ENCODE results near the gene LTBP2.

DNA sequence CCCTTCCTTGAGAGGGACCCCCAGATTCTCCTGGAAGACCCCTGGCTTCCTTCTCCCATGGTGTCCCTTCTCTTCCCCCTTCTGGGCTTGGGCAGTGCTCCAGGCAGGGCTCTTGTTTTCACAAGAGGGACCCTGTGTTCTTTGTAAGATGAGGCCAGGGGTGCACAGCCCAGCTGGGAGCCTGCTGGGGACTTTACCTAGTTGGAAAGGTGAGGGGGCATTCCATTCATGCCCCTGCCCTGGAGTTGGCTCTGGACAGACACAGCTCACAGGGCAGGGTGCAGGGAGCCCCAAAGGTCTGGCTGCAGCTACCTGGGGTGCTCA lies 87.3 kb downstream of the LTBP2 start:
- TF ChIP-seq, protein P1, sequence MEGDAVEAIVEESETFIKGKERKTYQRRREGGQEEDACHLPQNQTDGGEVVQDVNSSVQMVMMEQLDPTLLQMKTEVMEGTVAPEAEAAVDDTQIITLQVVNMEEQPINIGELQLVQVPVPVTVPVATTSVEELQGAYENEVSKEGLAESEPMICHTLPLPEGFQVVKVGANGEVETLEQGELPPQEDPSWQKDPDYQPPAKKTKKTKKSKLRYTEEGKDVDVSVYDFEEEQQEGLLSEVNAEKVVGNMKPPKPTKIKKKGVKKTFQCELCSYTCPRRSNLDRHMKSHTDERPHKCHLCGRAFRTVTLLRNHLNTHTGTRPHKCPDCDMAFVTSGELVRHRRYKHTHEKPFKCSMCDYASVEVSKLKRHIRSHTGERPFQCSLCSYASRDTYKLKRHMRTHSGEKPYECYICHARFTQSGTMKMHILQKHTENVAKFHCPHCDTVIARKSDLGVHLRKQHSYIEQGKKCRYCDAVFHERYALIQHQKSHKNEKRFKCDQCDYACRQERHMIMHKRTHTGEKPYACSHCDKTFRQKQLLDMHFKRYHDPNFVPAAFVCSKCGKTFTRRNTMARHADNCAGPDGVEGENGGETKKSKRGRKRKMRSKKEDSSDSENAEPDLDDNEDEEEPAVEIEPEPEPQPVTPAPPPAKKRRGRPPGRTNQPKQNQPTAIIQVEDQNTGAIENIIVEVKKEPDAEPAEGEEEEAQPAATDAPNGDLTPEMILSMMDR (IDR thresholded peaks at IDR 0.05): no peak
- TF ChIP-seq RFX5 (IDR thresholded peaks at IDR 0.05) (no peak), MAZ (IDR thresholded peaks at IDR 0.05; ENCODE audit: borderline replicate concordance, low read depth, low read length) (no peak), USF2 (IDR thresholded peaks at IDR 0.05) (no peak), RNF2 (IDR thresholded peaks at IDR 0.05; ENCODE audit: borderline replicate concordance, low read depth) (no peak), POLR2A (IDR thresholded peaks at IDR 0.05; ENCODE audit: low read length) (no peak), SMC3 (IDR thresholded peaks at IDR 0.05) (no peak)
- TF ChIP-seq, protein P2, sequence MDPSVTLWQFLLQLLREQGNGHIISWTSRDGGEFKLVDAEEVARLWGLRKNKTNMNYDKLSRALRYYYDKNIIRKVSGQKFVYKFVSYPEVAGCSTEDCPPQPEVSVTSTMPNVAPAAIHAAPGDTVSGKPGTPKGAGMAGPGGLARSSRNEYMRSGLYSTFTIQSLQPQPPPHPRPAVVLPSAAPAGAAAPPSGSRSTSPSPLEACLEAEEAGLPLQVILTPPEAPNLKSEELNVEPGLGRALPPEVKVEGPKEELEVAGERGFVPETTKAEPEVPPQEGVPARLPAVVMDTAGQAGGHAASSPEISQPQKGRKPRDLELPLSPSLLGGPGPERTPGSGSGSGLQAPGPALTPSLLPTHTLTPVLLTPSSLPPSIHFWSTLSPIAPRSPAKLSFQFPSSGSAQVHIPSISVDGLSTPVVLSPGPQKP (IDR thresholded peaks at IDR 0.05; ENCODE audit: low read depth, low read length): no peak
- TF ChIP-seq, protein P3, sequence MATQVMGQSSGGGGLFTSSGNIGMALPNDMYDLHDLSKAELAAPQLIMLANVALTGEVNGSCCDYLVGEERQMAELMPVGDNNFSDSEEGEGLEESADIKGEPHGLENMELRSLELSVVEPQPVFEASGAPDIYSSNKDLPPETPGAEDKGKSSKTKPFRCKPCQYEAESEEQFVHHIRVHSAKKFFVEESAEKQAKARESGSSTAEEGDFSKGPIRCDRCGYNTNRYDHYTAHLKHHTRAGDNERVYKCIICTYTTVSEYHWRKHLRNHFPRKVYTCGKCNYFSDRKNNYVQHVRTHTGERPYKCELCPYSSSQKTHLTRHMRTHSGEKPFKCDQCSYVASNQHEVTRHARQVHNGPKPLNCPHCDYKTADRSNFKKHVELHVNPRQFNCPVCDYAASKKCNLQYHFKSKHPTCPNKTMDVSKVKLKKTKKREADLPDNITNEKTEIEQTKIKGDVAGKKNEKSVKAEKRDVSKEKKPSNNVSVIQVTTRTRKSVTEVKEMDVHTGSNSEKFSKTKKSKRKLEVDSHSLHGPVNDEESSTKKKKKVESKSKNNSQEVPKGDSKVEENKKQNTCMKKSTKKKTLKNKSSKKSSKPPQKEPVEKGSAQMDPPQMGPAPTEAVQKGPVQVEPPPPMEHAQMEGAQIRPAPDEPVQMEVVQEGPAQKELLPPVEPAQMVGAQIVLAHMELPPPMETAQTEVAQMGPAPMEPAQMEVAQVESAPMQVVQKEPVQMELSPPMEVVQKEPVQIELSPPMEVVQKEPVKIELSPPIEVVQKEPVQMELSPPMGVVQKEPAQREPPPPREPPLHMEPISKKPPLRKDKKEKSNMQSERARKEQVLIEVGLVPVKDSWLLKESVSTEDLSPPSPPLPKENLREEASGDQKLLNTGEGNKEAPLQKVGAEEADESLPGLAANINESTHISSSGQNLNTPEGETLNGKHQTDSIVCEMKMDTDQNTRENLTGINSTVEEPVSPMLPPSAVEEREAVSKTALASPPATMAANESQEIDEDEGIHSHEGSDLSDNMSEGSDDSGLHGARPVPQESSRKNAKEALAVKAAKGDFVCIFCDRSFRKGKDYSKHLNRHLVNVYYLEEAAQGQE (IDR thresholded peaks at IDR 0.05): no peak
- TF ChIP-seq, protein P4, sequence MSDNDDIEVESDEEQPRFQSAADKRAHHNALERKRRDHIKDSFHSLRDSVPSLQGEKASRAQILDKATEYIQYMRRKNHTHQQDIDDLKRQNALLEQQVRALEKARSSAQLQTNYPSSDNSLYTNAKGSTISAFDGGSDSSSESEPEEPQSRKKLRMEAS (IDR thresholded peaks at IDR 0.05): no peak
- TF ChIP-seq, protein P5, sequence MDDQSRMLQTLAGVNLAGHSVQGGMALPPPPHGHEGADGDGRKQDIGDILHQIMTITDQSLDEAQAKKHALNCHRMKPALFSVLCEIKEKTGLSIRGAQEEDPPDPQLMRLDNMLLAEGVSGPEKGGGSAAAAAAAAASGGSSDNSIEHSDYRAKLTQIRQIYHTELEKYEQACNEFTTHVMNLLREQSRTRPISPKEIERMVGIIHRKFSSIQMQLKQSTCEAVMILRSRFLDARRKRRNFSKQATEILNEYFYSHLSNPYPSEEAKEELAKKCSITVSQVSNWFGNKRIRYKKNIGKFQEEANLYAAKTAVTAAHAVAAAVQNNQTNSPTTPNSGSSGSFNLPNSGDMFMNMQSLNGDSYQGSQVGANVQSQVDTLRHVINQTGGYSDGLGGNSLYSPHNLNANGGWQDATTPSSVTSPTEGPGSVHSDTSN (IDR thresholded peaks at IDR 0.05): no peak
- TF ChIP-seq, protein P6, sequence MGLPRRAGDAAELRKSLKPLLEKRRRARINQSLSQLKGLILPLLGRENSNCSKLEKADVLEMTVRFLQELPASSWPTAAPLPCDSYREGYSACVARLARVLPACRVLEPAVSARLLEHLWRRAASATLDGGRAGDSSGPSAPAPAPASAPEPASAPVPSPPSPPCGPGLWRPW (IDR thresholded peaks at IDR 0.05): no peak
